Uterus (tissue), 2 donors: ENCODE results near the gene OCA2.

ENCODE experiments used
- CTCF ChIP-seq, 4 experiments: fragments of 200-600 bp in 2 of 4; fragments of 450-650 bp in 2 of 4; sonication (generic) in 2 of 4; IDR thresholded peaks; one replicate each; pipeline ENCODE4 v1.5.1; 2016 to 2019; ENCODE audit warnings: antibody characterized with exemption in 4 of 4, mild to moderate bottlenecking in 2 of 4, moderate library complexity in 1 of 4
- POLR2A ChIP-seq, 2 donors: fragments of 450-650 bp; IDR thresholded peaks; one replicate each; pipeline ENCODE4 v1.6.1; 2016; ENCODE audit warnings: antibody characterized with exemption in 2 of 2, mild to moderate bottlenecking in 1 of 2, moderate library complexity in 1 of 2

- TF ChIP-seq CTCF (IDR thresholded peaks at IDR 0.05), result no peak
- TF ChIP-seq POLR2A (IDR thresholded peaks at IDR 0.05), result no peak
These were observed 346.4 kb downstream of the OCA2 start for GRCh38 chr15:27752691-27753090.
